GM12878 (cell line): Measurements from ENCODE around the gene ZNF480. TPM values are rescaled to one million over a fixed set of nuclear protein-coding genes. Genes with fewer than 3 reads are reported as not detected.

ENCODE experiments used
- BCLAF1 ChIP-seq: fragments of 450-650 bp; IDR thresholded peaks from 2 replicates; pipeline ENCODE4 v1.6.1; 2017; ENCODE audit warnings: antibody characterized with exemption, mild to moderate bottlenecking, moderate library complexity
- BRCA1 ChIP-seq: IDR thresholded peaks from 2 replicates; pipeline ENCODE4 v1.6.1; 2011; ENCODE audit warnings: low read depth, low read length, improper control_type of control experiment
- CHD1 ChIP-seq: IDR thresholded peaks from 2 replicates; pipeline ENCODE4 v1.6.1; 2012; ENCODE audit warnings: low read depth, low read length, improper control_type of control experiment
- CREM ChIP-seq: IDR thresholded peaks from 2 replicates; pipeline ENCODE4 v1.6.1; 2014; ENCODE audit warnings: antibody characterized with exemption, low read depth
- EGR1 ChIP-seq, 2 experiments: IDR thresholded peaks; 1 replicate in 1 of 2; 2 replicates in 1 of 2; pipeline ENCODE4 v1.6.1; 2011 to 2012; ENCODE audit warnings: low read depth in 2 of 2, low read length in 2 of 2, borderline replicate concordance in 1 of 2, mild to moderate bottlenecking in 1 of 2, moderate library complexity in 1 of 2
- IKZF1 ChIP-seq: fragments of 450-650 bp; conservative IDR thresholded peaks from 2 replicates; pipeline ENCODE4 v1.6.1; 2017; ENCODE audit warnings: antibody characterized with exemption, mild to moderate bottlenecking
- MEF2A ChIP-seq: IDR thresholded peaks from 2 replicates; pipeline ENCODE4 v1.6.1; 2011; ENCODE audit warnings: low read depth, mild to moderate bottlenecking, low read length, moderate library complexity; ENCODE audit not compliant: insufficient read depth
- NR2C1 ChIP-seq: fragments of 450-650 bp; IDR thresholded peaks from 2 replicates; pipeline ENCODE4 v1.6.1; 2017; ENCODE audit warnings: antibody characterized with exemption, mild to moderate bottlenecking, moderate library complexity
- NRF1 ChIP-seq: conservative IDR thresholded peaks from 2 replicates; pipeline ENCODE4 v1.6.1; 2011; ENCODE audit warnings: mild to moderate bottlenecking, low read depth, low read length, improper control_type of control experiment
- PML ChIP-seq: IDR thresholded peaks from 2 replicates; pipeline ENCODE4 v1.6.1; 2012; ENCODE audit warnings: low read length, inconsistent platforms
- POLR2AphosphoS5 ChIP-seq: IDR thresholded peaks from 2 replicates; pipeline ENCODE4 v1.6.1; 2011; ENCODE audit warnings: mild to moderate bottlenecking, low read length, inconsistent platforms
- RUNX3 ChIP-seq: IDR thresholded peaks from 2 replicates; pipeline ENCODE4 v1.6.1; 2012; ENCODE audit warnings: low read length, inconsistent platforms
- SMC3 ChIP-seq: IDR thresholded peaks from 2 replicates; pipeline ENCODE4 v1.6.1; 2011; ENCODE audit warnings: low read length, improper control_type of control experiment, borderline replicate concordance
- SP1 ChIP-seq: IDR thresholded peaks from one replicate; pipeline ENCODE4 v1.6.1; 2011; ENCODE audit warnings: low read depth, low read length
- TAF1 ChIP-seq: IDR thresholded peaks from 2 replicates; pipeline ENCODE4 v1.6.1; 2011; ENCODE audit warnings: mild to moderate bottlenecking, low read depth, low read length, borderline replicate concordance
- ZNF384 ChIP-seq: IDR thresholded peaks from 2 replicates; pipeline ENCODE4 v1.6.1; 2012; ENCODE audit warnings: low read depth, mild to moderate bottlenecking, low read length, improper control_type of control experiment, borderline replicate concordance
- polyA plus RNA-seq, 11 experiments: library from polyadenylated mRNA; depleted of rRNA in 4 of 11; unstranded in 6 of 11; stranded (reverse) in 5 of 11; fragments of >200 nt; fragmentation: Nextera tagmentation in 4 of 11; fragmentation: Illumina TruSeq in 1 of 11; extraction: Ambion mirVana in 4 of 11; extraction: Trizol in 1 of 11; gene quantifications; 1 replicate in 1 of 11; 2 replicates in 10 of 11; pipeline versions ENCODE4 v1.2.1 to v1.2.3, GENCODE V29; 2011 to 2016; ENCODE audit warnings: inconsistent platforms in 2 of 11, missing spikeins in 2 of 11, low read depth in 1 of 11
- total RNA-seq, 4 experiments: library from RNA; depleted of rRNA in 3 of 4; stranded (reverse); fragments of >200 nt in 3 of 4; fragmentation: Illumina TruSeq in 1 of 4; extraction: Trizol in 1 of 4; gene quantifications; 2 replicates each; pipeline versions ENCODE4 v1.2.1 to v1.2.3, GENCODE V29; 2013 to 2021
- TF ChIP-seq, protein P1 (sequence below): IDR thresholded peaks from 2 replicates; pipeline ENCODE4 v1.6.1; 2012; ENCODE audit warnings: improper control_type of control experiment, low read depth, low read length; ENCODE audit not compliant: insufficient replicate concordance
- TF ChIP-seq, protein P2 (sequence below): IDR thresholded peaks from 2 replicates; pipeline ENCODE4 v1.6.1; 2012; ENCODE audit warnings: low read depth, low read length, improper control_type of control experiment

The ZNF480 gene
- total and polyA plus RNA-seq, 10 of the 15 experiments (the other 5 are each of a cell fraction or from before 2014, with no cell fraction given), result 6.6 to 26.5 (median 16.8) TPM

GRCh38 chr19:52336117-52336790, 39.3 kb downstream of the ZNF480 start, which contains the start of gene ZNF610 (continued):
- TF ChIP-seq, protein P1, sequence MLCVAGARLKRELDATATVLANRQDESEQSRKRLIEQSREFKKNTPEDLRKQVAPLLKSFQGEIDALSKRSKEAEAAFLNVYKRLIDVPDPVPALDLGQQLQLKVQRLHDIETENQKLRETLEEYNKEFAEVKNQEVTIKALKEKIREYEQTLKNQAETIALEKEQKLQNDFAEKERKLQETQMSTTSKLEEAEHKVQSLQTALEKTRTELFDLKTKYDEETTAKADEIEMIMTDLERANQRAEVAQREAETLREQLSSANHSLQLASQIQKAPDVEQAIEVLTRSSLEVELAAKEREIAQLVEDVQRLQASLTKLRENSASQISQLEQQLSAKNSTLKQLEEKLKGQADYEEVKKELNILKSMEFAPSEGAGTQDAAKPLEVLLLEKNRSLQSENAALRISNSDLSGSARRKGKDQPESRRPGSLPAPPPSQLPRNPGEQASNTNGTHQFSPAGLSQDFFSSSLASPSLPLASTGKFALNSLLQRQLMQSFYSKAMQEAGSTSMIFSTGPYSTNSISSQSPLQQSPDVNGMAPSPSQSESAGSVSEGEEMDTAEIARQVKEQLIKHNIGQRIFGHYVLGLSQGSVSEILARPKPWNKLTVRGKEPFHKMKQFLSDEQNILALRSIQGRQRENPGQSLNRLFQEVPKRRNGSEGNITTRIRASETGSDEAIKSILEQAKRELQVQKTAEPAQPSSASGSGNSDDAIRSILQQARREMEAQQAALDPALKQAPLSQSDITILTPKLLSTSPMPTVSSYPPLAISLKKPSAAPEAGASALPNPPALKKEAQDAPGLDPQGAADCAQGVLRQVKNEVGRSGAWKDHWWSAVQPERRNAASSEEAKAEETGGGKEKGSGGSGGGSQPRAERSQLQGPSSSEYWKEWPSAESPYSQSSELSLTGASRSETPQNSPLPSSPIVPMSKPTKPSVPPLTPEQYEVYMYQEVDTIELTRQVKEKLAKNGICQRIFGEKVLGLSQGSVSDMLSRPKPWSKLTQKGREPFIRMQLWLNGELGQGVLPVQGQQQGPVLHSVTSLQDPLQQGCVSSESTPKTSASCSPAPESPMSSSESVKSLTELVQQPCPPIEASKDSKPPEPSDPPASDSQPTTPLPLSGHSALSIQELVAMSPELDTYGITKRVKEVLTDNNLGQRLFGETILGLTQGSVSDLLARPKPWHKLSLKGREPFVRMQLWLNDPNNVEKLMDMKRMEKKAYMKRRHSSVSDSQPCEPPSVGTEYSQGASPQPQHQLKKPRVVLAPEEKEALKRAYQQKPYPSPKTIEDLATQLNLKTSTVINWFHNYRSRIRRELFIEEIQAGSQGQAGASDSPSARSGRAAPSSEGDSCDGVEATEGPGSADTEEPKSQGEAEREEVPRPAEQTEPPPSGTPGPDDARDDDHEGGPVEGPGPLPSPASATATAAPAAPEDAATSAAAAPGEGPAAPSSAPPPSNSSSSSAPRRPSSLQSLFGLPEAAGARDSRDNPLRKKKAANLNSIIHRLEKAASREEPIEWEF, result no peak
- TF ChIP-seq RUNX3 (peak; percentile 26; the same call in 1 of the 2 replicates), PML (peak; percentile 49; the same call in 1 of the 2 replicates), CREM (peak; percentile 27; the same call in 1 of the 2 replicates), SMC3 (no peak), TAF1 (peak; percentile 62; the same call in 1 of the 2 replicates), ZNF384 (no peak), IKZF1 (0 out of 2 replicates have a peak, but pooled peaks have one; percentile 17), POLR2AphosphoS5 (peak; percentile 73), EGR1 (IDR thresholded peaks at IDR 0.05; ENCODE audit: borderline replicate concordance in 1 of 2, low read depth in 2 of 2, low read length in 2 of 2) (peak in 1 of 2 experiments; percentile 60; a peak in 1 of 3 replicates), SP1 (peak; percentile 35), BRCA1 (no peak), CHD1 (no peak), MEF2A (no peak), NR2C1 (peak; percentile 84), BCLAF1 (no peak), NRF1 (peak; percentile 41)
- TF ChIP-seq, protein P2, sequence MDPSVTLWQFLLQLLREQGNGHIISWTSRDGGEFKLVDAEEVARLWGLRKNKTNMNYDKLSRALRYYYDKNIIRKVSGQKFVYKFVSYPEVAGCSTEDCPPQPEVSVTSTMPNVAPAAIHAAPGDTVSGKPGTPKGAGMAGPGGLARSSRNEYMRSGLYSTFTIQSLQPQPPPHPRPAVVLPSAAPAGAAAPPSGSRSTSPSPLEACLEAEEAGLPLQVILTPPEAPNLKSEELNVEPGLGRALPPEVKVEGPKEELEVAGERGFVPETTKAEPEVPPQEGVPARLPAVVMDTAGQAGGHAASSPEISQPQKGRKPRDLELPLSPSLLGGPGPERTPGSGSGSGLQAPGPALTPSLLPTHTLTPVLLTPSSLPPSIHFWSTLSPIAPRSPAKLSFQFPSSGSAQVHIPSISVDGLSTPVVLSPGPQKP, result no peak
- TF ChIP-seq, all 136 proteins: peak for 16
